ENCODE results near the gene TENM4. TPM values are rescaled to one million over a fixed set of nuclear protein-coding genes. Genes with fewer than 3 reads are reported as not detected.

The TENM4 gene
- total and polyA plus RNA-seq, 5 experiments from 2014 or later = not detected

DNA sequence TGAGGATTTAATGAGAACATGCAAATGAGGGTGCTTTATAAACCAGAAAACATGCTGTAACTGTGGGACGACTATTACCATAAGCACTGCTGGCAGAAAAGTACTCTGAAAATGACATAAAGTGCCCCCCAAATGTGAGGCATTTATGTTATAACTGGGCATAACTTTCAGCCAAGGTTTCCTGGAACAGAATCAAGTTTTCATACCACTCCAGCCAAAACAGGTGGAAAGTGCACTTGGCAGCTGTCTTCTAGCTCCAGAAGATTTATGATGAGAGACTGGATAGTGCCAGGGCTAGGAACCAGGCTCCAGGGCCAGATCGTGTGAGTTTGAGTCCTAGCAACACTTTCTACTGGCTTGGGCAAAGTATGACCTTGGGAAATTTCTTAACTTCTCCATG, 339.2 kb downstream of the TENM4 start:
- Mint-ChIP-seq H3K4me3 (no peak overlapping the region), H3K27ac (no peak overlapping the region), H3K9me3 (peaks cover 0 to 3% (median 0%) of the 10 kb centered on the region in 9 donors), H3K36me3 (no peaks in the 10 kb centered on the region), H3K27me3 (peaks cover 2 to 29% (median 5%) of the 10 kb centered on the region in 5 donors), H3K4me1 (peaks cover 0 to 2% (median 0%) of the 10 kb centered on the region in 4 donors)
- ATAC-seq (no peak), DNase-seq (no peak)
- POLR2A ChIA-PET = no interaction called here

- Mint-ChIP-seq H3K36me3 (no peaks in the 10 kb centered on the region), H3K4me1 (peaks cover 0 to 2% (median 0%) of the 10 kb centered on the region in 4 donors), H3K27me3 (peaks cover 2 to 41% (median 5%) of the 10 kb centered on the region in 5 donors), H3K9me3 (peaks cover 0 to 3% (median 0%) of the 10 kb centered on the region in 9 donors), H3K4me3 (no peak overlapping the region), H3K27ac (peak overlapping the region in 1 of 10 donors; percentile 22)
- ATAC-seq = no peak
- no peak for DNase-seq
- POLR2A ChIA-PET = no interaction called here
These were observed 340.5 kb downstream of the TENM4 start for GRCh38 chr11:79100093-79100910.

DNA sequence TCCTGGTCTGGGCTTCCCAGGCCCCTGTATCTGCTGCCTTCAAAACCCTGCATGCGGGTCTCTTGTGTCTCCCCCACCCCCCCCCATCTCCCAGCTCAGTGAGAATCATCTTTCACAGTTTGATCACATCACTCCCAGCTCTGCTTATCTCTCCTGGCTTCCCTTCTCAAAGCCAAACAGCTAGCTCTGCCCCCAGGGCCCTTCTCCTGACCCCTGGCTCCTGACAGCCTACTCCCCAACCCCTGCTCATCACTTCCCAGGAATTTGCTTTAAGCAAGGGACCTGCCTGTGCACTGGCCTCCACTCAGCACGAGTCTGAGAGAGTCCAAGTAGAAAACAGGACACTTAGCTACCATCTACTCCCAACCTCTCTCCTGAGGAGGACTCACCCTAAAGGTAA, 342.7 kb downstream of the TENM4 start:
- POLR2A ChIA-PET = no interaction called here
- H3K27me3 Mint-ChIP-seq = peaks cover 0 to 41% (median 4%) of the 10 kb centered on the region in 5 donors

DNA sequence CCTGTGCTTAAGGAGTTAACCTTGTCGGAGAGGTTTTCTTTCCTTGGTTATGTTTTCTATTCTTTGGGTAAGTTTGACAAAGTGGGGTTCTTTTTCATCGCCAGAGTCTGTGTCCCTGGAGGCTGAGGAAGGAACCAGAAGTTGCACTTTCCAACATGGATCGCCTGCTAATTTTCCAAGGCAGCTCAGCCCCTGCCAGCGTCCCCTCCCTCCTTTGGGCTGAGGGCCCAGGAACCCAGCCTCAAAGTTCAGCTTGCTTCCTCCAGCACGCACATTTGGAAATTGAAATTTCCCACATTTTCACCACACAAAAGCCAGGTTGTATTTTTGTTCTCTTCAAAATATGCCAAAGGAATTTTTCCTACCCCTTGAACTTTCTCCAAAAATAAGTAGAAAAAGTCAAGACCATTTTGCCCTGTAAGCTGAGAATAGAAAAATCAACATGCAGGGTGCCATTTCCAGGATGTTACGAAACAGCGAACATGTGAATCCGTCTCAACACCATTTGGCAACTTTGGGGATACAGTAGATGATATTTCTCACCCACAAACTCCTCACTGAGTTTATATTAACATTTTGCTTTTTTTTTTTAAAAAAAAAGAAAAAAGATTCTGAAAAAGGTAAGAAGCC, 343.5 kb downstream of the TENM4 start:
- H3K4me1 Mint-ChIP-seq = peaks cover 0 to 2% (median 0%) of the 10 kb centered on the region in 4 donors
- H3K27me3 Mint-ChIP-seq = peaks cover 0 to 40% (median 1%) of the 10 kb centered on the region in 5 donors
- no peak overlapping the region for H3K4me3 Mint-ChIP-seq

More for the DNA sequence above, 342.7 kb downstream of the TENM4 start:
- Mint-ChIP-seq H3K36me3 (no peaks in the 10 kb centered on the region), H3K4me1 (peaks cover 0 to 2% (median 0%) of the 10 kb centered on the region in 4 donors), H3K4me3 (no peak overlapping the region), H3K9me3 (peaks cover 0 to 3% (median 0%) of the 10 kb centered on the region in 9 donors), H3K27ac (no peak overlapping the region)
- no peak for ATAC-seq
- no peak for DNase-seq

DNA sequence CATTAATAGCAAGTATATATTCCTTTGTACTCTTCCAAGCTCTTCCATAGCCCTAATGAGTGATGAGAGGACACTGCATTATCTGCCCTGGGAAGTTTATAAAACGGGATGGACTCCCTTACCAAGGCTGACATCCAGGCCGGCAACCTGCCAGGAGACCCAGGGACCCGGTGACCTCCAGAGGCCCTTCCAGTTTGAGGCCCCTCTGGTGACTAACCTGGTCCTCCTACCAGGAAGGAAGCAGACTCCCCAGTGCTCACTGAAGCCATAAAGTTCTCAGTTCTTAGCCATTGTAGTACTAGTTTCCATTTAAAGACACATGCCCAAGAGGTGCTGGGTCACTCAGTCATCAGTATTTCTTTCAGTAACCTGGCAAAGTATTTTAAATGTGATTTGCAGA, 345.4 kb downstream of the TENM4 start:
- H3K4me1 Mint-ChIP-seq = peaks cover 0 to 2% (median 0%) of the 10 kb centered on the region in 4 donors
- H3K9me3 Mint-ChIP-seq = peaks cover 0 to 3% (median 0%) of the 10 kb centered on the region in 9 donors
- H3K36me3 Mint-ChIP-seq = no peaks in the 10 kb centered on the region
- POLR2A ChIA-PET = no interaction called here
- peaks cover 0 to 26% (median 1%) of the 10 kb centered on the region in 5 donors for H3K27me3 Mint-ChIP-seq
- ATAC-seq (no peak), DNase-seq (no peak)
- H3K27ac Mint-ChIP-seq = no peak overlapping the region
- H3K4me3 Mint-ChIP-seq = no peak overlapping the region

More for the DNA sequence above, 343.5 kb downstream of the TENM4 start:
- no peak overlapping the region for H3K27ac Mint-ChIP-seq
- peaks cover 0 to 3% (median 0%) of the 10 kb centered on the region in 9 donors for H3K9me3 Mint-ChIP-seq
- POLR2A ChIA-PET = no interaction called here
- no peaks in the 10 kb centered on the region for H3K36me3 Mint-ChIP-seq
- DNase-seq (no peak), ATAC-seq (no peak)

DNA sequence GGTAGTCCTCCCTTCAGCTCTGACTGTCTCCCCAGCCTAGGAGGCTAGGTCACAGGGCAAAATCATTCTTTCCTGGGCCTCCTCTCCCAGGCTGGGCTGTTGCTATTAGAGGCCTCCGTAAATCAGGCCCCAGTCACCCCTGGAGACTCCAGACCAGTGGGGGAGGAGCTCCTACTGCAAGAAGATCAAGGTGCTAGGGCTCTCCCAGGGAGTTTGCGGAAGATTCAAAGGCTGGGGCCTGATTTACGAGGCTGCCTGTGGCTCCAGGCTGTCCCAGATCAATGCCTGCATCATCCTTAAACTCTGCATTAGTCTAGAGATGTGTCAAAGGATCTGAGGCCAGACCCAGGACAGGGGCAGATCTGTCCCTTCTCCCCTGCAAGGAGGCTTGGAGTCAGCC, 346.2 kb downstream of the TENM4 start:
- peaks cover 0 to 2% (median 0%) of the 10 kb centered on the region in 9 donors for H3K9me3 Mint-ChIP-seq
- no peaks in the 10 kb centered on the region for H3K36me3 Mint-ChIP-seq
- ATAC-seq (no peak), DNase-seq (no peak)
- no peak overlapping the region for H3K4me3 Mint-ChIP-seq
- POLR2A ChIA-PET = no interaction called here
- H3K27me3 Mint-ChIP-seq = peaks cover 0 to 21% (median 1%) of the 10 kb centered on the region in 5 donors
- H3K4me1 Mint-ChIP-seq = peaks cover 0 to 2% (median 0%) of the 10 kb centered on the region in 4 donors
- no peak overlapping the region for H3K27ac Mint-ChIP-seq

DNA sequence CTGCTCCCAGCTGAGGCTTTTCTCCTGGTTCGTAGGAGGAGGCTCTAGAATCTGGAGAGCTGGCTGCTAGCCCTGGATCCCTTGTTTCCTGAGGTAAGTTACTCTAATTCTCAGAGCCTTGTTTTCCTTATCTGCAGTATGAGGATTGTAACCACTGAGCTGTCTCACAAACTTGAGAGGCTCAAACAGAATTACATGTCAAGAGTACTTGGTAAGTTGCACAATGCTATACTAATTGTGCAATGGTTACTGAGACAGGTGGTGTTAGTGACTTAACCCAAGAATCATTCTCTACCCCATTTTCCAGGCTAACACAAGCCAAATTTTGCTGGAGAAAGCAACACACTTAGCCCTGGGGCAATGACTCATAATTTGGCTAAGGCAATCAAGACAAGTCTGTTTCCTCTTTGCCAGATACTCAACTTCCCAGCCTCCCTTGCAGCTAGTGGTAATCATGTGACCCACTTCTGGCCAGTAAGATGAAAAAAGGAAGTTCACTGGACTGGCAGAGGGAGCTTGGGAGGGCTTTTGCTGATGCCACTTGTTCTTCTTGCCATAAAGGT, 348.0 kb downstream of the TENM4 start:
- Mint-ChIP-seq H3K27ac (no peak overlapping the region), H3K27me3 (peaks cover 0 to 14% (median 1%) of the 10 kb centered on the region in 5 donors), H3K4me3 (no peak overlapping the region), H3K36me3 (no peaks in the 10 kb centered on the region), H3K9me3 (peaks cover 0 to 2% (median 0%) of the 10 kb centered on the region in 9 donors), H3K4me1 (no peaks in the 10 kb centered on the region)
- DNase-seq = no peak
- POLR2A ChIA-PET = no interaction called here
- no peak for ATAC-seq

GRCh38 chr11:79090191-79090705, 350.6 kb downstream of the TENM4 start:
- ATAC-seq = no peak
- no peak overlapping the region for H3K4me3 Mint-ChIP-seq
- no peak for DNase-seq
- H3K36me3 Mint-ChIP-seq = no peaks in the 10 kb centered on the region
- H3K27me3 Mint-ChIP-seq = peaks cover 0 to 10% (median 0%) of the 10 kb centered on the region in 5 donors
- H3K9me3 Mint-ChIP-seq = peaks cover 0 to 2% (median 0%) of the 10 kb centered on the region in 9 donors
- no peaks in the 10 kb centered on the region for H3K4me1 Mint-ChIP-seq
- POLR2A ChIA-PET = no interaction called here
- no peak overlapping the region for H3K27ac Mint-ChIP-seq

DNA sequence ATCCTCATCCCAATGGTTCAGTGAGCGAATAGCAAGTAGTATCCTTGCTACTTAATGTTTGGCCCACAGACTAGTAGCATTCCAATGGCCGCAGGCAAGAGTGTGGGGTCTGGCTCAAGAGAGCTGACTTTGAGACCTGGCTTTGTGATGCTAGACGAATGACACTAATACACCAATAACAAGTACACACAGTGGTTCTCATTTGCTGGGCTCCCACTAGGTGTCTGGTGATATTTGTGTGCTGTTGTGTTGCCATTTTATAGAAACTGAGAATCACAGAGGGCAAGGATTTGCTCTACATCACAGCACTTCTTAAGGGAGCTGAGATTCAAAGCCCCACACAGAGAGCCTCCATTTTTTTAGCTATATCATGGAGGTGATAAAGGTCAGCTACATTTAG, 351.2 kb downstream of the TENM4 start:
- Mint-ChIP-seq H3K27ac (no peak overlapping the region), H3K4me1 (no peaks in the 10 kb centered on the region), H3K9me3 (peaks cover 0 to 2% (median 0%) of the 10 kb centered on the region in 9 donors), H3K27me3 (peaks cover 0 to 10% (median 0%) of the 10 kb centered on the region in 5 donors), H3K4me3 (no peak overlapping the region), H3K36me3 (no peaks in the 10 kb centered on the region)
- no peak for ATAC-seq
- DNase-seq = no peak
- POLR2A ChIA-PET = no interaction called here

GRCh38 chr11:79088967-79089366, 351.9 kb downstream of the TENM4 start:
- Mint-ChIP-seq H3K27me3 (peaks cover 0 to 10% (median 0%) of the 10 kb centered on the region in 5 donors), H3K36me3 (no peaks in the 10 kb centered on the region), H3K4me1 (no peaks in the 10 kb centered on the region), H3K27ac (no peak overlapping the region), H3K4me3 (no peak overlapping the region), H3K9me3 (peaks cover 0 to 1% (median 0%) of the 10 kb centered on the region in 9 donors)
- ATAC-seq = no peak
- POLR2A ChIA-PET = no interaction called here
- DNase-seq = no peak

DNA sequence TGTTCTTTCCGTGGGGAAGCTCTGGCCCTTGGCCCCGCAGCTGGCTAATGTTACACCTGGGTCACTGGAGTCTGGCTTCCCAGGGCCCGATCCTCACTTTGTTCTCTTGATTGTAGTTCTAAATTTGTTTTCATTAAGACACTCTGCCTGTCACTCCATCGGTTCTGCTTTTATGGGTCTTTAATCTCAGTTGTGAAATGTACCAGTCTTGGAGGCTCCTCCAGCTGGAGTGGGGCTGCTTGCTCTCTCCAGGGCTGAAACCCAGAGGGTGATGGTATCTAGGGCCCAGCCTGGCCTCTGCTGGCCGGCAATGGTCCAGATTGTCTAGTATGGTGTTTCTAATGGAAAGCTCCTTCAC, 352.9 kb downstream of the TENM4 start:
- no peak for ATAC-seq

DNA sequence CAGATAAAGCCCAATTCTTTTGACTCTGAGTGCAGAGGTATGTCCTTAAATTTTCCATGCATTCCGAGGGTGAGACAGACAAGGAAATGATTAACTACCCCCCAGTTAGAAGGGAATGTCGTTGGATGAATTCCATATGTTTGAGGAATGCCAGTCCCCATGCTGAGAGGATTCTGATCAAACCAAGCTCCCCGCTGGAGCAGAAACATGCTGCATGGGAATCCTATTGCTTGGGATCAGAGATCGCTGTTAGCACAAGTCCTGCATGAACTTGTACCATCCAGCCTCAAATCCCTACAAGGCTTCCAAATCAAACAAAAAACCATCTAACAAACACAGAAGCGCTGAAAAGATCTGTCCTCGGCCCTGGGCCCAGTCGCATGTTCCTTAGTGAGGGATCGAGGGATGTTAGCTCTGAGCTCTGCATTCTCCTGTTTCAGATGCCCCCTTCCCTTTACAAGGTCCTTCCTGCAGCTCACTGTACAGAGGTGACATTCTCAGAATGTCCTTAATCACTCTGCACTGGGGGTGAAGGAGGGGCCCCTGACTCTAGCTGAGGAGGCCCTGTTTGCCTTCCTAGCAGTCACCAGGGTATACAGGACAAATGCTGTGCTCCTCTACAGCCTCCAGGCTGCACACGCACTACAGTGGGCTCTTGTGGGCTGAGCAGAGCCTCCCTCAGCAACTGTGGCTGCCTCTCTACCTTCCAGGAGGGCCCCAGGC, 353.4 kb downstream of the TENM4 start:
- Mint-ChIP-seq H3K27ac (no peak overlapping the region), H3K4me3 (no peak overlapping the region), H3K4me1 (no peaks in the 10 kb centered on the region), H3K9me3 (no peaks in the 10 kb centered on the region), H3K27me3 (peaks cover 0 to 10% (median 0%) of the 10 kb centered on the region in 5 donors), H3K36me3 (no peaks in the 10 kb centered on the region)
- no peak for ATAC-seq
- DNase-seq = no peak
- POLR2A ChIA-PET = no interaction called here

More for the DNA sequence above, 352.9 kb downstream of the TENM4 start:
- H3K36me3 Mint-ChIP-seq = no peaks in the 10 kb centered on the region
- H3K4me3 Mint-ChIP-seq = no peak overlapping the region
- no peaks in the 10 kb centered on the region for H3K9me3 Mint-ChIP-seq
- no peak for DNase-seq
- no peaks in the 10 kb centered on the region for H3K4me1 Mint-ChIP-seq
- H3K27me3 Mint-ChIP-seq = peaks cover 0 to 10% (median 0%) of the 10 kb centered on the region in 5 donors
- peak overlapping the region in 1 of 10 donors; percentile 44 for H3K27ac Mint-ChIP-seq
- POLR2A ChIA-PET = no interaction called here

Data from naive thymus-derived CD8-positive, alpha-beta T cell (primary cell).